Stomach (tissue), 9 donors: Measurements from ENCODE around the gene KRTAP22-2. TPM values are rescaled to one million over a fixed set of nuclear protein-coding genes. Genes with fewer than 3 reads are reported as not detected.

Source experiments
- DNase-seq, 2 donors: peaks; one replicate each; pipeline versions ENCODE4 v3.0.0 to v3.0.0-alpha.2; 2013 to 2019
- H3K27ac ChIP-seq, 5 donors: fragments of 200-600 bp in 4 of 5; sonication (generic) in 4 of 5; one replicate each; pipeline ENCODE4 v1.5.1; 2013 to 2019; ENCODE audit warnings: mild to moderate bottlenecking in 1 of 5, moderate library complexity in 1 of 5
- H3K27me3 ChIP-seq, 3 donors: fragments of 200-600 bp; sonication (generic); one replicate each; pipeline ENCODE4 v1.5.1; 2017 to 2019; ENCODE audit warnings: mixed run types in 1 of 3
- H3K36me3 ChIP-seq, 4 donors: fragments of 200-600 bp; sonication (generic); 1 replicate in 3 of 4; 2 replicates in 1 of 4; pipeline ENCODE4 v1.5.1; 2016 to 2019
- H3K4me1 ChIP-seq, 4 donors: fragments of 200-600 bp; sonication (generic); one replicate each; pipeline ENCODE4 v1.5.1; 2016 to 2019
- H3K4me3 ChIP-seq, 4 donors: fragments of 200-600 bp; sonication (generic) in 3 of 4; one replicate each; pipeline ENCODE4 v1.5.1; 2016 to 2019; ENCODE audit warnings: mild to moderate bottlenecking in 1 of 4
- H3K9me3 ChIP-seq, 4 donors: fragments of 200-600 bp; sonication (generic); one replicate each; pipeline ENCODE4 v1.5.1; 2016 to 2019
- CTCF ChIP-seq, 7 experiments: fragments of 450-650 bp in 4 of 7; fragments of 200-600 bp in 3 of 7; sonication (generic) in 3 of 7; IDR thresholded peaks; one replicate each; pipeline ENCODE4 v1.5.1; 2016 to 2019; ENCODE audit warnings: antibody characterized with exemption in 7 of 7, control low read depth in 2 of 7, mild to moderate bottlenecking in 1 of 7
- EP300 ChIP-seq: sonication (generic); formaldehyde crosslinking; IDR thresholded peaks from one replicate; pipeline ENCODE4 v1.6.1; 2017; ENCODE audit warnings: antibody characterized with exemption
- POLR2A ChIP-seq, 4 donors: fragments of 450-650 bp; IDR thresholded peaks; one replicate each; pipeline ENCODE4 v1.6.1; 2016; ENCODE audit warnings: antibody characterized with exemption in 4 of 4, control low read depth in 2 of 4, mild to moderate bottlenecking in 1 of 4, moderate library complexity in 1 of 4
- POLR2AphosphoS5 ChIP-seq, 3 donors: sonication (generic); formaldehyde crosslinking; IDR thresholded peaks; one replicate each; pipeline ENCODE4 v1.6.1; 2016; ENCODE audit warnings: antibody characterized with exemption in 3 of 3
- WGBS, 5 donors: extraction: QIAGEN DNeasy Blood & Tissue Kit in 3 of 5; methylation state at CpG; one replicate each; pipeline versions ENCODE4 v1.1.5 to v1.1.7; 2013 to 2018; 5-methylcytosine and 5-hydroxymethylcytosine counted together
- intact Hi-C: fragments of 100-400 bp; cut with DNase I; formaldehyde crosslinking; loops from one replicate; pipeline ENCODE4 v1.15.1; 2023; ENCODE audit warnings: low total_unique reads
- polyA plus RNA-seq, 3 donors: library from polyadenylated mRNA; stranded (reverse); fragments of 200-250 nt; gene quantifications; one replicate each; pipeline ENCODE4 v1.2.3, GENCODE V29; 2013
- total RNA-seq, 5 donors: library from RNA; depleted of rRNA; stranded (reverse); fragments of >200 nt; gene quantifications; one replicate each; pipeline versions ENCODE4 v1.1.0 to v1.2.3, GENCODE V29; 2014 to 2016
- donor health status: healthy with polysubstance abuse.
- donor health status: Bipolar disorder and iron deficiency.
- donor health status: healthy.

Gene KRTAP22-2
- total and polyA plus RNA-seq, 8 donors, result not detected

GRCh38 chr21:30616125-30616524, 25.9 kb upstream of the KRTAP22-2 start, which contains the start of gene KRTAP20-1:
TSS of gene KRTAP20-1 (plus strand) at chr21:30616425. CDS start at chr21:30616455, 30 bp downstream.
- H3K4me1 ChIP-seq, result no peaks in the 10 kb centered on the region
- H3K9me3 ChIP-seq, result peaks cover 0 to 13% (median 0%) of the 10 kb centered on the region in 4 donors
- H3K4me3 ChIP-seq, result no peak within 1 kb of the TSS
- no peak within 1 kb of the TSS for H3K27ac ChIP-seq
- H3K27me3 ChIP-seq, result no peaks in the 10 kb centered on the region
- H3K36me3 ChIP-seq, result no peaks in the 10 kb centered on the region
- 84 to 100% (median 94%) methylated on average over 2 of the region's 2 CpGs for WGBS, 5 donors
- intact Hi-C loops, result no loop called here
- TF ChIP-seq EP300, result no peak
- no peak for TF ChIP-seq CTCF (IDR thresholded peaks at IDR 0.05)
- TF ChIP-seq POLR2AphosphoS5 (IDR thresholded peaks at IDR 0.05), result no peak
- no peak for TF ChIP-seq POLR2A (IDR thresholded peaks at IDR 0.05)
- no peak for DNase-seq

GRCh38 chr21:30615199-30615598, 25.0 kb upstream of the KRTAP22-2 start:
- Histone ChIP-seq H3K27me3 (no peaks in the 10 kb centered on the region), H3K4me1 (no peaks in the 10 kb centered on the region), H3K9me3 (peaks cover 0 to 18% (median 0%) of the 10 kb centered on the region in 4 donors), H3K4me3 (no peak overlapping the region), H3K36me3 (no peaks in the 10 kb centered on the region), H3K27ac (no peak overlapping the region)
- intact Hi-C loops, result no loop called here
- TF ChIP-seq CTCF (IDR thresholded peaks at IDR 0.05) (no peak), POLR2AphosphoS5 (IDR thresholded peaks at IDR 0.05) (no peak), EP300 (no peak), POLR2A (IDR thresholded peaks at IDR 0.05) (no peak)
- DNase-seq, result no peak

GRCh38 chr21:30613836-30614235, 23.6 kb upstream of the KRTAP22-2 start, which contains the start of gene KRTAP6-1:
TSS of gene KRTAP6-1 (minus strand) at chr21:30613930. CDS start at chr21:30613904, 26 bp downstream.
- H3K27me3 ChIP-seq, result no peaks in the 10 kb centered on the region
- peaks cover 0 to 18% (median 0%) of the 10 kb centered on the region in 4 donors for H3K9me3 ChIP-seq
- no peak within 1 kb of the TSS for H3K27ac ChIP-seq
- 58 to 79% (median 65%) methylated on average over 2 of the region's 2 CpGs for WGBS, 5 donors
- no peak for DNase-seq
- no peaks in the 10 kb centered on the region for H3K36me3 ChIP-seq
- no peaks in the 10 kb centered on the region for H3K4me1 ChIP-seq
- TF ChIP-seq POLR2AphosphoS5 (IDR thresholded peaks at IDR 0.05) (no peak), CTCF (IDR thresholded peaks at IDR 0.05) (no peak), POLR2A (IDR thresholded peaks at IDR 0.05) (no peak), EP300 (no peak)
- H3K4me3 ChIP-seq, result no peak within 1 kb of the TSS
- intact Hi-C loops, result no loop called here

DNA sequence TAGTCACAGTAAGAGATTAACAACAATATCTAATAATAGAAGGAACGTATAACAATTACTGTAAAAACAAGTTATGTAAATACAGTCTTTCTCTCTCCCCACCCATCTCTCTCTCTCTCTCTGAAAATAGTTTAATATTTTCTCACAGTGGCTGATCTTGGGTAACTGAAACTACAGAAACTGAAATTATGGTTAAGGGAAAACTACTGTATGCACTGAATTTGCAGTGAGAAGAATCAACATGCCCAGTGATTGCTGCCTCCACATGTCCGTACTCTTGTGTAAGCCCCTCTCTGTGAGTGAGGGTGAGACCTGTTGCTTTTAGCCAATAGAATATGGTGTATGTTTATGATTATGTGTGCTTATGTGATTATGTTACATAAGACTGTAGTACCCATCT, 21.9 kb upstream of the KRTAP22-2 start:
- no peak for DNase-seq
- Histone ChIP-seq H3K4me1 (no peaks in the 10 kb centered on the region), H3K27me3 (no peaks in the 10 kb centered on the region), H3K36me3 (no peaks in the 10 kb centered on the region), H3K9me3 (peaks cover 0 to 22% (median 0%) of the 10 kb centered on the region in 4 donors), H3K27ac (no peak overlapping the region), H3K4me3 (no peak overlapping the region)
- intact Hi-C loops, result no loop called here
- no peak for TF ChIP-seq CTCF (IDR thresholded peaks at IDR 0.05)
- TF ChIP-seq POLR2AphosphoS5 (IDR thresholded peaks at IDR 0.05), result no peak
- no peak for TF ChIP-seq POLR2A (IDR thresholded peaks at IDR 0.05)
- no peak for TF ChIP-seq EP300
- 63 to 81% (median 75%) methylated on average over 2 of the region's 2 CpGs for WGBS, 5 donors
